Esophagus muscularis mucosa (tissue), 4 donors: Measurements from ENCODE around the gene ANKDD1A. TPM values are rescaled to one million over a fixed set of nuclear protein-coding genes. Genes with fewer than 3 reads are reported as not detected.
A peak's percentile ranks its signal among the peaks of the same experiment; 100 is the strongest.

ENCODE experiments used
- DNase-seq: peaks from one replicate; pipeline ENCODE4 v3.0.0-alpha.2; 2017; ENCODE audit errors: extremely low spot score
- H3K27ac ChIP-seq, 4 donors: fragments of 200-600 bp; sonication (generic); replicated peaks in 1 of 4; 1 replicate in 3 of 4; 2 replicates in 1 of 4; pipeline ENCODE4 v1.5.1; 2016 to 2019; ENCODE audit warnings: mild to moderate bottlenecking in 1 of 4
- H3K27me3 ChIP-seq, 4 donors: fragments of 200-600 bp; sonication (generic); one replicate each; pipeline versions ENCODE4 v1.5.1 to v1.6.0; 2016 to 2019
- H3K36me3 ChIP-seq, 4 donors: fragments of 200-600 bp; sonication (generic); one replicate each; pipeline ENCODE4 v1.5.1; 2016 to 2019
- H3K4me1 ChIP-seq, 4 donors: fragments of 200-600 bp; sonication (generic); one replicate each; pipeline ENCODE4 v1.5.1; 2016 to 2019
- H3K4me3 ChIP-seq, 4 donors: fragments of 200-600 bp; sonication (generic); 1 replicate in 2 of 4; 2 replicates in 2 of 4; pipeline ENCODE4 v1.5.1; 2016 to 2019; ENCODE audit warnings: mild to moderate bottlenecking in 4 of 4, moderate library complexity in 1 of 4
- H3K9me3 ChIP-seq, 4 donors: fragments of 200-600 bp; sonication (generic); 1 replicate in 3 of 4; 2 replicates in 1 of 4; pipeline ENCODE4 v1.5.1; 2016 to 2019
- CTCF ChIP-seq, 3 experiments: fragments of 200-600 bp in 2 of 3; fragments of 450-650 bp in 1 of 3; sonication (generic) in 2 of 3; IDR thresholded peaks; one replicate each; pipeline ENCODE4 v1.5.1; 2017 to 2019; ENCODE audit warnings: antibody characterized with exemption in 3 of 3, mild to moderate bottlenecking in 2 of 3, moderate library complexity in 1 of 3
- EP300 ChIP-seq: sonication (generic); formaldehyde crosslinking; IDR thresholded peaks from one replicate; pipeline ENCODE4 v1.6.1; 2017; ENCODE audit warnings: antibody characterized with exemption
- POLR2A ChIP-seq: fragments of 450-650 bp; IDR thresholded peaks from one replicate; pipeline ENCODE4 v1.6.1; 2017; ENCODE audit warnings: antibody characterized with exemption, moderate library complexity, mild to moderate bottlenecking, low read depth
- POLR2AphosphoS5 ChIP-seq, 2 donors: sonication (generic); formaldehyde crosslinking; IDR thresholded peaks; one replicate each; pipeline ENCODE4 v1.6.1; 2017; ENCODE audit warnings: antibody characterized with exemption in 2 of 2
- WGBS: methylation state at CpG from one replicate; pipeline ENCODE4 v1.1.5; 2018; 5-methylcytosine and 5-hydroxymethylcytosine counted together
- intact Hi-C: fragments of 100-400 bp; cut with DNase I; formaldehyde crosslinking; loops from one replicate; pipeline ENCODE4 v1.15.1; 2023
- total RNA-seq, 4 donors: library from RNA; depleted of rRNA; stranded (reverse); fragments of >200 nt; gene quantifications; one replicate each; pipeline versions ENCODE4 v1.1.0 to v1.2.1, GENCODE V29; 2016

ANKDD1A gene
- total RNA-seq, 4 donors from 2014 or later = 10.0 to 14.7 (median 11.0) TPM

GRCh38 chr15:64975390-64975789 is 63.7 kb downstream of the ANKDD1A start:
- DNase-seq = no peak
- Histone ChIP-seq H3K36me3 (peaks cover 61 to 100% (median 88%) of the 10 kb centered on the region in 4 donors), H3K4me1 (no peaks in the 10 kb centered on the region), H3K27me3 (no peaks in the 10 kb centered on the region), H3K4me3 (no peak overlapping the region), H3K9me3 (no peaks in the 10 kb centered on the region), H3K27ac (no peak overlapping the region)
- TF ChIP-seq EP300 (no peak), CTCF (IDR thresholded peaks at IDR 0.05) (no peak), POLR2A (no peak), POLR2AphosphoS5 (IDR thresholded peaks at IDR 0.05) (no peak)
- intact Hi-C loops = no loop called here
- 81% methylated on average over 5 of the region's 5 CpGs for whole genome bisulfite sequencing

GRCh38 chr15:64979252-64979710 is 67.6 kb downstream of the ANKDD1A start:
- no peak overlapping the region for H3K4me3 ChIP-seq
- no peak for TF ChIP-seq POLR2AphosphoS5 (IDR thresholded peaks at IDR 0.05)
- no peak for TF ChIP-seq POLR2A
- TF ChIP-seq EP300 = no peak
- no peak for TF ChIP-seq CTCF (IDR thresholded peaks at IDR 0.05)
- H3K27ac ChIP-seq = no peak overlapping the region
- DNase-seq = no peak
- peaks cover 29 to 71% (median 65%) of the 10 kb centered on the region in 4 donors for H3K36me3 ChIP-seq
- intact Hi-C loops = no loop called here
- peaks cover 4 to 13% (median 7%) of the 10 kb centered on the region in 4 donors for H3K4me1 ChIP-seq
- no peaks in the 10 kb centered on the region for H3K9me3 ChIP-seq
- 81% methylated on average over 7 of the region's 7 CpGs for WGBS
- no peaks in the 10 kb centered on the region for H3K27me3 ChIP-seq

GRCh38 chr15:64981812-64982431 is 70.2 kb downstream of the ANKDD1A start:
- TF ChIP-seq POLR2AphosphoS5 (IDR thresholded peaks at IDR 0.05) (no peak), CTCF (IDR thresholded peaks at IDR 0.05) (no peak), EP300 (no peak), POLR2A (no peak)
- H3K27ac ChIP-seq = peak overlapping the region in 1 of 4 donors; percentile 22
- no peak for DNase-seq
- peaks cover 10 to 33% (median 27%) of the 10 kb centered on the region in 4 donors for H3K4me1 ChIP-seq
- H3K27me3 ChIP-seq = no peaks in the 10 kb centered on the region
- H3K4me3 ChIP-seq = no peak overlapping the region
- intact Hi-C loops = loop anchor here (10.0 kb wide), 1 partner anchor 157 kb away; the partner anchor contains the start of gene PIF1
- no peaks in the 10 kb centered on the region for H3K9me3 ChIP-seq
- peaks cover 16 to 45% (median 43%) of the 10 kb centered on the region in 4 donors for H3K36me3 ChIP-seq
- WGBS = 84% methylated on average over 6 of the region's 6 CpGs

GRCh38 chr15:64982472-64982871 is 70.8 kb downstream of the ANKDD1A start:
- H3K4me3 ChIP-seq = no peak overlapping the region
- WGBS = 92% methylated on average over 1 of the region's 1 CpG
- no peak overlapping the region for H3K27ac ChIP-seq
- no peaks in the 10 kb centered on the region for H3K27me3 ChIP-seq
- intact Hi-C loops = loop anchor here (10.0 kb wide), 1 partner anchor 158 kb away; the partner anchor contains the start of gene PIF1
- no peak for DNase-seq
- H3K36me3 ChIP-seq = peaks cover 14 to 40% (median 39%) of the 10 kb centered on the region in 4 donors
- no peaks in the 10 kb centered on the region for H3K9me3 ChIP-seq
- H3K4me1 ChIP-seq = peaks cover 10 to 38% (median 33%) of the 10 kb centered on the region in 4 donors
- TF ChIP-seq EP300 (no peak), POLR2AphosphoS5 (IDR thresholded peaks at IDR 0.05) (no peak), CTCF (IDR thresholded peaks at IDR 0.05) (no peak), POLR2A (no peak)
